ENCODE measurements around the gene ATRN.
"Not testable (repeated sequence)": the region's sequence is repeated elsewhere in the genome, so short reads cannot be mapped to it uniquely, and the experiment has no call there.

Gene ATRN

GRCh38 chr20:3470627-3471396 lies at the start of gene ATRN:
ATRN (plus strand) TSS chr20:3471018; CDS start chr20:3471108, 90 bp downstream.
- peak; percentile 82 for DNase-seq

GRCh38 chr20:3421985-3422384 lies 48.8 kb upstream of the ATRN start:
- DNase-seq: no peak

GRCh38 chr20:3423126-3423525 lies 47.7 kb upstream of the ATRN start:
- DNase-seq: no peak

- not testable (repeated sequence) for DNase-seq
Measured at GRCh38 chr20:3426766-3427165, 44.1 kb upstream of the ATRN start.

- DNase-seq: no peak
Measured at GRCh38 chr20:3430376-3431069, 40.3 kb upstream of the ATRN start.

GRCh38 chr20:3431109-3431508 lies 39.7 kb upstream of the ATRN start:
- no peak for DNase-seq

GRCh38 chr20:3432844-3433243 lies 38.0 kb upstream of the ATRN start:
- DNase-seq: no peak

GRCh38 chr20:3433744-3434143 lies 37.1 kb upstream of the ATRN start:
- DNase-seq: no peak

GRCh38 chr20:3434232-3434631 lies 36.6 kb upstream of the ATRN start:
- no peak for DNase-seq

- DNase-seq: no peak
Measured at GRCh38 chr20:3436864-3437574, 33.8 kb upstream of the ATRN start.

- no peak for DNase-seq
Measured at GRCh38 chr20:3446779-3447178, 24.0 kb upstream of the ATRN start.

- no peak for DNase-seq
Measured at GRCh38 chr20:3447321-3447720, 23.5 kb upstream of the ATRN start.

- no peak for DNase-seq
Measured at GRCh38 chr20:3449319-3449718, 21.5 kb upstream of the ATRN start.

- no peak for DNase-seq
Measured at GRCh38 chr20:3452136-3452535, 18.7 kb upstream of the ATRN start.

GRCh38 chr20:3452690-3453089 lies 18.1 kb upstream of the ATRN start:
- no peak for DNase-seq

GRCh38 chr20:3454831-3455230 lies 16.0 kb upstream of the ATRN start:
- no peak for DNase-seq

GRCh38 chr20:3456648-3457047 lies 14.2 kb upstream of the ATRN start:
- no peak for DNase-seq

- no peak for DNase-seq
Measured at GRCh38 chr20:3459881-3460307, 10.9 kb upstream of the ATRN start.

GRCh38 chr20:3461211-3461771 lies 9.5 kb upstream of the ATRN start:
- DNase-seq: no peak

GRCh38 chr20:3461911-3462677 lies 8.7 kb upstream of the ATRN start:
- no peak for DNase-seq

GRCh38 chr20:3464166-3464565 lies 6.7 kb upstream of the ATRN start:
- no peak for DNase-seq

GRCh38 chr20:3465301-3465700 lies 5.5 kb upstream of the ATRN start:
- DNase-seq: no peak

- no peak for DNase-seq
Measured at GRCh38 chr20:3470208-3470626, 601 bp upstream of the ATRN start.
